AG09309 (cell line): ENCODE measurements around the gene SCNN1B.

Experiments used
- DNase-seq: peaks from one replicate; pipeline ENCODE4 v3.0.0-alpha.2; 2010; ENCODE audit warnings: low read depth
- H3K4me3 ChIP-seq: 2 replicates; pipeline ENCODE4 v1.5.1; 2011; ENCODE audit warnings: mild to moderate bottlenecking, low read depth, low read length, moderate library complexity; ENCODE audit not compliant: control insufficient read depth
- TF ChIP-seq, protein P1 (sequence below): IDR thresholded peaks from 2 replicates; pipeline ENCODE4 v1.5.1; 2011; ENCODE audit warnings: mild to moderate bottlenecking, low read depth, low read length, inconsistent platforms; ENCODE audit not compliant: insufficient read depth, control insufficient read depth; ENCODE audit errors: missing control alignments

Gene SCNN1B

GRCh38 chr16:23318639-23319038 is 16.5 kb downstream of the SCNN1B start:
- H3K4me3 ChIP-seq: no peak overlapping the region
- DNase-seq: no peak
- TF ChIP-seq, protein P1, sequence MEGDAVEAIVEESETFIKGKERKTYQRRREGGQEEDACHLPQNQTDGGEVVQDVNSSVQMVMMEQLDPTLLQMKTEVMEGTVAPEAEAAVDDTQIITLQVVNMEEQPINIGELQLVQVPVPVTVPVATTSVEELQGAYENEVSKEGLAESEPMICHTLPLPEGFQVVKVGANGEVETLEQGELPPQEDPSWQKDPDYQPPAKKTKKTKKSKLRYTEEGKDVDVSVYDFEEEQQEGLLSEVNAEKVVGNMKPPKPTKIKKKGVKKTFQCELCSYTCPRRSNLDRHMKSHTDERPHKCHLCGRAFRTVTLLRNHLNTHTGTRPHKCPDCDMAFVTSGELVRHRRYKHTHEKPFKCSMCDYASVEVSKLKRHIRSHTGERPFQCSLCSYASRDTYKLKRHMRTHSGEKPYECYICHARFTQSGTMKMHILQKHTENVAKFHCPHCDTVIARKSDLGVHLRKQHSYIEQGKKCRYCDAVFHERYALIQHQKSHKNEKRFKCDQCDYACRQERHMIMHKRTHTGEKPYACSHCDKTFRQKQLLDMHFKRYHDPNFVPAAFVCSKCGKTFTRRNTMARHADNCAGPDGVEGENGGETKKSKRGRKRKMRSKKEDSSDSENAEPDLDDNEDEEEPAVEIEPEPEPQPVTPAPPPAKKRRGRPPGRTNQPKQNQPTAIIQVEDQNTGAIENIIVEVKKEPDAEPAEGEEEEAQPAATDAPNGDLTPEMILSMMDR: no peak

DNA sequence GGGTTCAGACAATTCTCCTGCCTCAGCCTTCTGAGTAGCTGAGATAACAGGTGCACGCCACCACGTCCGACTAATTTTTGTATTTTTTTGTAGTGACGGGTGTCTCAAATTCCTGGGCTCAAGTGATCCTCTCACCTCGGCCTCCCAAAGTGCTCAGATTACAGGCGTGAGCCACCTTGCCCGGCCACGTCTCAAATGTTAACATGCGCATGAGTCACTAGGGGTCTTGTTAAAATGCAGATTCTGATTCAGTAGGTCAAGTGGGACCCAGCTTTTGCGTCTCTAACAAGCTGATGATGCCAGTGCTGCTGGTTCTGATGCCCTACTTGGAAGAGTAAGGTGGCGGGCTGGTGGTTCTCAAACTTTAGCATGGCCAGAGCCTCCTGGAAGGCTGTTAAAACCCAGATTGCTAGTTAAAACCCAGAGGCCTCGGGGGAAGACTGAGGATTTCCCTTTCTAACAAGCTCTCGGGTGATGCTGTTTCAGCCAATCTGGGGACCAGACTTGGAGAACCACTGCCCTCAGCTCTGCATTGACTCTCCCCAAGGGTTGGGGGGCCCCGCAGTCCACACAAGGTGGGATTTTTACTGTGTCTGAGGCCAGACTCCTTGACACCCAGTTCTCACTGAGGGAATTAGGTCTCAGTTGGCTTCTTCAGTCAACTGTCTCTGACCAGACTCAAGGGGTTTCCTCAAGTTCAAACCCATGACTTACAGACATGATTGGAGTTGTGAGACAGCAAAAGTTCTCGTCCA is 17.9 kb downstream of the SCNN1B start:
- TF ChIP-seq, protein P1: no peak
- no peak overlapping the region for H3K4me3 ChIP-seq
- DNase-seq: no peak

DNA sequence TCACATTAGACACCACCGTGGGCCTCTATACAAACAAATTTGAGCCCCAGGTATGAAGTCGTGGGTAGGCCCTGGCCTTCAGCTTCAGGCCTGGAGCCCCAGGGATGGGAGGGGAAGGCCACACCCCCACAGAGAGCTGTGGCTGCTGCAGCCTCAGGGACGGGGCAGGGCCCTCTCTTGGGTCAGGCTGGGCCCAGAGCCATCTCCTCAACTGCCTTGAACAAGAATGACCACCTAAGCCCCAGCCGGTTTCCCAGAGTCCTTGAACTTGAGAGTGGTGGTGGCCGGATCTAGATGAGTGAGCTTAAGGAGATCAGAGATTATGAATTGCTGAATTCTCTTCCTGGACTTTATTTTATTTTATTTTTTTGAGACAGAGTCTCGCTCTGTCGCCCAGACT is 18.6 kb downstream of the SCNN1B start:
- TF ChIP-seq, protein P1: no peak
- no peak for DNase-seq
- no peak overlapping the region for H3K4me3 ChIP-seq

GRCh38 chr16:23321206-23321875 is 19.2 kb downstream of the SCNN1B start:
- no peak for DNase-seq
- no peak overlapping the region for H3K4me3 ChIP-seq
- TF ChIP-seq, protein P1: no peak

DNA sequence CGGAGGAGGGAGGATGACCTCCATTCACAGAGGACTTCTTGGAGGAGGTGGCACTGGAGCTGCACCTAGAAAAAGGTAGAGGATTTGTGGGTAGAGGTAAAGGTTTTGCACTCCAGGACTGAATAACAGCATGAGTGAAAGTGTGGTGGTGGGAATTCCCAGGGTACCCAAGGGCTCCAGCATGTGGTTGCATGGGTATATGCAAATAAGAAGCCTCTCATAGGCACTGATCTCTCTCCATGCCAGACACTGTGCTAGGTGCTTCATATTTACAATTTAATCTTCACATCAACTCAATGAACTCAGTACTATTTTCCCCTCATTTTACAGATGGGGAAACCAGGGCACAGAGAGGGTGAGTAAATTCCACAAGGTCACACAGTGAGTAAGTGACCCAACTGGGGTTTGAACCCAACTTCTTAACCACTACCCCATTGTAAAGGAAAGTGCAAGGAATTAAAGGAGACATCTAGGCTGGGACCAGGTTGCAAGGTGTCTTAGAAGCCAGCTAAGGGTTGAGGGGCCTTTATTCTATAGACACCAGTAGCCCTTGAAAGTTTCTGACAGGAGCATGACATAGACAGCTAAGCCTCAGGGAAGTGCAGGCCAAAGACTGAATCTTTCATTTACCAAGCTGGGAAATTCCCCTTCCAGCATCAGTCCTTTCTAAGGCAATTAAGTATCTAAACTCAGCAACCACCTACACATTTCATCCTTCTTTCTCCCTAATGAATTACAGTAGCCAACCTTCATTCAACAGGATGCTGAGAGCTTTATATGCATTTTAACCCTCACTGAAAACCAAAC is 21.3 kb downstream of the SCNN1B start:
- TF ChIP-seq, protein P1: no peak
- H3K4me3 ChIP-seq: no peak overlapping the region
- DNase-seq: no peak

DNA sequence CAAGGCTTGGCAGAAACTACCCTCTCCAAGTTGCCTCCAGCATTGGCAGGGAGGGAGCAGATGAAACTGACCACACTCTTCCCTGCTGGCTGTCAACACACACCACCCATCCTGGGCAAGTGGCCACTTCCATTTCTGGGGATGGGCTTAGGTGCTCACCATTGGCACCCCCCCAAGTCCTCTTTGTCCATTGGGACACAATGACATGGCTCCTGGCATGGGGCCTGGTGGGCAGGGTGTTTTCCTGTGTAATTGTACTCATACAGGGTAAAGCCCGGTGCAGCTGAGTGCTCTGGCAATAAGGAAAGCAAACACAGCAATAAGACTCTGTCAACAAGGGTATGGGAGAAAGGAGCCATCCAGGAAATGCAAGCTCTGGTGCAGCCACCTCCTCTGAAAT is 22.6 kb downstream of the SCNN1B start:
- H3K4me3 ChIP-seq: no peak overlapping the region
- no peak for DNase-seq
- TF ChIP-seq, protein P1: no peak
